ENCODE results near the gene RRP1.

DNA sequence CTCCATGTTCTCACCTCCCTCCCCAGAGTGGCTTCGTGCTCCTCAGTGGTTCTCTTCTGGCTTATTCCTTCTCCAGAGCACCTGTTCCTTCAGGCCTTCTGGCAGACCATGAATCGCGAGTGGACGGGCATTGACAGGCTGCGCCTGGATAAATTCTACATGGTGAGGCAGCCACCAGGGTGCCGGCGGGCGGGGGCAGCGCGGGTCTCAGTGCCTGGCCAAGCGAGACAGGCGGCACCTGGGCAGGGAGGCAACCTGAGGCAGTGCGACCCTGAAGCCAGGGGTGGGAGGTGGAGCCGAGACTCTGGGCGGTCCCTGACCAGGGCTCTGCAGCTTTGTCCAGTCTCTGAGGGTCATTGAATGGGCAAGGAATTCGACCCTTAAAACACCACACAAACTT, 3.9 kb downstream of the RRP1 start:
- TF ChIP-seq NFIC (IDR thresholded peaks at IDR 0.05) (no peak), ZNF77 (CRISPR knock-in tag; IDR thresholded peaks at IDR 0.05) (no peak), MAZ (CRISPR knock-in tag; conservative IDR thresholded peaks at IDR 0.05 in 1 of 2, IDR thresholded peaks at IDR 0.05 in 1 of 2) (no peak)
- TF ChIP-seq, protein P1, sequence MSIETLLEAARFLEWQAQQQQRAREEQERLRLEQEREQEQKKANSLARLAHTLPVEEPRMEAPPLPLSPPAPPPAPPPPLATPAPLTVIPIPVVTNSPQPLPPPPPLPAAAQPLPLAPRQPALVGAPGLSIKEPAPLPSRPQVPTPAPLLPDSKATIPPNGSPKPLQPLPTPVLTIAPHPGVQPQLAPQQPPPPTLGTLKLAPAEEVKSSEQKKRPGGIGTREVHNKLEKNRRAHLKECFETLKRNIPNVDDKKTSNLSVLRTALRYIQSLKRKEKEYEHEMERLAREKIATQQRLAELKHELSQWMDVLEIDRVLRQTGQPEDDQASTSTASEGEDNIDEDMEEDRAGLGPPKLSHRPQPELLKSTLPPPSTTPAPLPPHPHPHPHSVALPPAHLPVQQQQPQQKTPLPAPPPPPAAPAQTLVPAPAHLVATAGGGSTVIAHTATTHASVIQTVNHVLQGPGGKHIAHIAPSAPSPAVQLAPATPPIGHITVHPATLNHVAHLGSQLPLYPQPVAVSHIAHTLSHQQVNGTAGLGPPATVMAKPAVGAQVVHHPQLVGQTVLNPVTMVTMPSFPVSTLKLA (conservative IDR thresholded peaks at IDR 0.05): no peak

All from K562 (cell line).